ENCODE results near the gene COL27A1. TPM values are rescaled to one million over a fixed set of nuclear protein-coding genes. Genes with fewer than 3 reads are reported as not detected.

COL27A1 gene
- total RNA-seq, 1 donor from 2014 or later: 20.3 TPM

DNA sequence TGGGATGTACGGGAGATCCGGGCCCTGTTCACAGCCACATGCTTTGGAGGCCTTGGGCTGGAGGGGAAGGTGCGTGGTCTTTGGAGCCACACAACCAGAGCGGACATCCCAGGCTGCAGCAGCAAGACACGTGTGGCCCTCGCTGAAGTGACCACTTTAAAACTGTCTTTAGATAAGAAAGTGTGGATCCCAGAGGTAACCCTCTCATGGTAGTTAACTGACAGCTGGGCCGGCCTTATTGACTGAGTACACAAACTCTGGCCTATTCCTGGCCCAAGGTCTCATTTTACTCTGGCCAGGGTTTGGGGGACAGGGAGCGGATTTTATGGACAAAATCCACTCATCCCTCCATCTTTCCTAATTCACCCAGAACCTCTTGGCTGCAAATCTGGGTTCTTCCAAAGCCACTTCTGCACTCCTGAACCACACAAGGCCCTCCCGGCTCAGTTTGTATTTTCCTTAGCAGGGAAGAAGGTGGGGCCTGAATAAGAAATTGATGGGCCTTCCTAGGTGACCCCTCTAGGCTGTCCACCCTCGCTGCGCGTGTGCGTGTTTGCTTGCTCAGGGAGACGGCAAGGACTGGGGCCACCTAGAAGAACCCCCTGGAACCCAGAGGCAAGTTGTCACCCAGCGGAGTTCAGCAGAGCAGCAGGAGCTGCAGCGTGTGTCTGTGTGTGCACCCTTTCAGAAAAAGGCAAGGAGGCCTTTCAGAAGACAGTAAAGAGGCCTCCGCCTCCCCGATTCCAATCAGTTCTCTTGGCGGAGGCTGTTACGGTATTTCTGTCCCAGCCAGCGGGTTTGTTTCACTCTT lies 94.3 kb downstream of the COL27A1 start:
- no peak for DNase-seq (ENCODE audit: low read depth, low spot score)
- no peaks in the 10 kb centered on the region for H3K27me3 Mint-ChIP-seq (ENCODE audit: low read depth)
- no peaks in the 10 kb centered on the region for H3K9me3 Mint-ChIP-seq
- H3K4me3 Mint-ChIP-seq: no peak overlapping the region
- H3K4me1 Mint-ChIP-seq: peaks cover 11% of the 10 kb centered on the region
- H3K27ac Mint-ChIP-seq (ENCODE audit: unreplicated experiment): no peak overlapping the region
- no peaks in the 10 kb centered on the region for H3K36me3 Mint-ChIP-seq (ENCODE audit: low read depth)
- TF ChIP-seq, protein P1, sequence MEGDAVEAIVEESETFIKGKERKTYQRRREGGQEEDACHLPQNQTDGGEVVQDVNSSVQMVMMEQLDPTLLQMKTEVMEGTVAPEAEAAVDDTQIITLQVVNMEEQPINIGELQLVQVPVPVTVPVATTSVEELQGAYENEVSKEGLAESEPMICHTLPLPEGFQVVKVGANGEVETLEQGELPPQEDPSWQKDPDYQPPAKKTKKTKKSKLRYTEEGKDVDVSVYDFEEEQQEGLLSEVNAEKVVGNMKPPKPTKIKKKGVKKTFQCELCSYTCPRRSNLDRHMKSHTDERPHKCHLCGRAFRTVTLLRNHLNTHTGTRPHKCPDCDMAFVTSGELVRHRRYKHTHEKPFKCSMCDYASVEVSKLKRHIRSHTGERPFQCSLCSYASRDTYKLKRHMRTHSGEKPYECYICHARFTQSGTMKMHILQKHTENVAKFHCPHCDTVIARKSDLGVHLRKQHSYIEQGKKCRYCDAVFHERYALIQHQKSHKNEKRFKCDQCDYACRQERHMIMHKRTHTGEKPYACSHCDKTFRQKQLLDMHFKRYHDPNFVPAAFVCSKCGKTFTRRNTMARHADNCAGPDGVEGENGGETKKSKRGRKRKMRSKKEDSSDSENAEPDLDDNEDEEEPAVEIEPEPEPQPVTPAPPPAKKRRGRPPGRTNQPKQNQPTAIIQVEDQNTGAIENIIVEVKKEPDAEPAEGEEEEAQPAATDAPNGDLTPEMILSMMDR (conservative IDR thresholded peaks at IDR 0.05): no peak

DNA sequence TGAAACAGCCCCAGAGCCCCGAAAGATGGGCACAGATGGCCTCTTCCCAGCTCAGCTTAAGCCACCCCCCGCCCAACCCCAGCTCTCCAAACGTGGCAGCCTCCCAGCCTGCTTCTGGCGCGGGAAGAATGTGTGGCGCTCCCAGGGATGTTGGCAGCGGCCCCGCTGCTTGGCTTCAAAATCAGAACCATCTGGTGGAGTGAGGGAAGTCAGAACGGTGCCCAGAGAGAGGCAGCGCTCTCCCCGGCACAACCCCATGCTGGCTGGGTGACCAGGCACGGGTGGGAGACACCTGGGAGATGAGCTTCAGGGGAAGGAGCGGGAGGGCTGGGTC lies 94.9 kb downstream of the COL27A1 start:
- H3K27ac Mint-ChIP-seq (ENCODE audit: unreplicated experiment): peak overlapping the region; percentile 87
- H3K9me3 Mint-ChIP-seq: no peaks in the 10 kb centered on the region
- H3K27me3 Mint-ChIP-seq (ENCODE audit: low read depth): no peaks in the 10 kb centered on the region
- TF ChIP-seq, protein P1 (conservative IDR thresholded peaks at IDR 0.05): no peak
- peaks cover 11% of the 10 kb centered on the region for H3K4me1 Mint-ChIP-seq
- DNase-seq (ENCODE audit: low read depth, low spot score): no peak
- no peak overlapping the region for H3K4me3 Mint-ChIP-seq
- H3K36me3 Mint-ChIP-seq (ENCODE audit: low read depth): no peaks in the 10 kb centered on the region

DNA sequence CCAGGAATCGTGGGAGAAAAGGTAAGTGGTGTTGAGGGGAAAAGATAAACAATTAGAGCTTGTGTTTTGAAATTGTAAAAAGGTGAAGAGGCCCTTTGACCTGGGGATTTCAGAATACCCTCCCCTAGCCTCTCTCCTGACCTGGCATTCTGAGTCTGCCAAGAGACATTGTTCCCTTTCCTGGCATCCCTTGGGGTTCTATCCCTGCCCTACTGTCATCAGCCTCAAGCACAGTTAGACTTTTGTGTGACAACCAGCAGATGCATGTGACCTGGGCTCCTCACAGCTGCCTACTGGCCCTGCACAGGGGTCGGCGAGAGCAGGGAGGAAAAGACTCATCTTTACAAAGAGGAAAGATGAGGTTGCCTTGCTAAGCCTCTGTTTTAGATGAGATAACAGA lies 95.3 kb downstream of the COL27A1 start:
- H3K9me3 Mint-ChIP-seq: no peaks in the 10 kb centered on the region
- TF ChIP-seq, protein P1 (conservative IDR thresholded peaks at IDR 0.05): no peak
- no peak for DNase-seq (ENCODE audit: low read depth, low spot score)
- H3K36me3 Mint-ChIP-seq (ENCODE audit: low read depth): no peaks in the 10 kb centered on the region
- H3K4me3 Mint-ChIP-seq: no peak overlapping the region
- H3K4me1 Mint-ChIP-seq: peaks cover 11% of the 10 kb centered on the region
- peak overlapping the region; percentile 87 for H3K27ac Mint-ChIP-seq (ENCODE audit: unreplicated experiment)
- H3K27me3 Mint-ChIP-seq (ENCODE audit: low read depth): no peaks in the 10 kb centered on the region

DNA sequence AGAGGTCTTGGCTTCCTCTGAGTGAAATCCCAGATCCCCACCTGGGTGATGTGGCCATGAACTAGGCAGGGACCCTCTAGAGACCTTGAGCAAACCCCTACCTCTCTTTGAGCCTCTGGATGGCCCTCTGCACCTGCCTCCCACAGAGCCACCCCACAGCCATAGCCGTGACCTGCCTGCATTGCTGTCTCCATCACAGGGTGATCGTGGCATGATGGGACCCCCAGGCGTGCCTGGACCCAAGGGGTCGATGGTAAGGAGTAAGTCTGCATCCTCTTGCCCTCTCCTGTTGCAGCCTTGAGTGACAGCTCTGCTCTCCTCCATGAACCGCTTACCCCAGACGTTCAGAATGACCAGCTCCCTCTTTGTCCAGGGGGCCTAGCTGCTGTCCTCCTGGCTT lies 97.1 kb downstream of the COL27A1 start:
- Mint-ChIP-seq H3K4me3 (no peak overlapping the region), H3K9me3 (no peaks in the 10 kb centered on the region), H3K27ac (ENCODE audit: unreplicated experiment) (no peak overlapping the region), H3K27me3 (ENCODE audit: low read depth) (no peaks in the 10 kb centered on the region), H3K4me1 (peaks cover 11% of the 10 kb centered on the region), H3K36me3 (ENCODE audit: low read depth) (no peaks in the 10 kb centered on the region)
- TF ChIP-seq, protein P1 (conservative IDR thresholded peaks at IDR 0.05): no peak
- no peak for DNase-seq (ENCODE audit: low read depth, low spot score)

DNA sequence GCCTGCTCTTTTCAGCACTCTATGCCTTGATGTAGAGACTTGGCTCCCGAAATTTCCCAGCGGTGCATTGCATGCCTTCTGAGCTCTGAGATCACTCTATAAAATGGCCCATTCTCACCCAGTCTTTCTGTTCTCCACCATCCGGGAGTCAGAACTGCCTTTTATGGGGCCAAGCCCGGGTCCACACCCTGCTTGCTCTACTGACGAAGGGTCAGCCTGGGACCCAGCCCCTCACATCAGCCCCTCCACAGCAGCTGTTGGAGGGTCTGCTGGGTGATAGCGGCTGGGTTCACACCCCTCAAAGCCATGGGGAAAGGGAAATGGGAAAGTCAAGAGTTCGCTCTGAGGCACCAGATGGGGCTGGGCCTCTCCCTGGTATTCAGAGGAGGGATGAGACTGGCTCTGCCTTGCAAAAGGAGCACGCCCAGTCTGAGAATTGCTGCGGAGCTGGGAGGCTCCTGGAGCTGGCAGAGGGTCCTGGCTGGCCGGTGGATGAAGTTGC lies 101.5 kb downstream of the COL27A1 start:
- no peak for DNase-seq (ENCODE audit: low read depth, low spot score)
- Mint-ChIP-seq H3K4me1 (no peaks in the 10 kb centered on the region), H3K27ac (ENCODE audit: unreplicated experiment) (no peak overlapping the region), H3K4me3 (no peak overlapping the region), H3K9me3 (no peaks in the 10 kb centered on the region), H3K27me3 (ENCODE audit: low read depth) (no peaks in the 10 kb centered on the region), H3K36me3 (ENCODE audit: low read depth) (no peaks in the 10 kb centered on the region)
- TF ChIP-seq, protein P1 (conservative IDR thresholded peaks at IDR 0.05): no peak
